GM23248 (cell line): ENCODE results near the gene GCG.

Experiments used
- EZH2 ChIP-seq: fragments of 200-600 bp; sonication (generic); IDR thresholded peaks from 2 replicates; pipeline ENCODE4 v1.6.1; 2018; ENCODE audit warnings: antibody characterized with exemption, mild to moderate bottlenecking; ENCODE audit not compliant: insufficient read depth, poor library complexity, severe bottlenecking
- EZH2phosphoT487 ChIP-seq: fragments of 200-600 bp; sonication (generic); IDR thresholded peaks from 2 replicates; pipeline ENCODE4 v1.6.1; 2018; ENCODE audit warnings: antibody characterized with exemption, moderate library complexity, mild to moderate bottlenecking, low read depth; ENCODE audit not compliant: insufficient read depth

GRCh38 chr2:162148956-162149355 is 3.1 kb downstream of the GCG start:
- TF ChIP-seq EZH2 (no peak), EZH2phosphoT487 (no peak)
